ENCODE measurements around the gene RAB6B.

Gene RAB6B

GRCh38 chr3:133868758-133869475 lies 26.8 kb downstream of the RAB6B start:
- no CpG with 5 or more reads among the region's 7 CpGs for WGBS (ENCODE audit: insufficient coverage, insufficient read length)
- Histone ChIP-seq H3K9me3 (ENCODE audit: control insufficient read depth, insufficient read depth, low read length) (no peaks in the 10 kb centered on the region), H3K4me3 (ENCODE audit: low read length) (no peak overlapping the region), H3K27ac (ENCODE audit: low read length) (no peak overlapping the region), H3K4me1 (ENCODE audit: control insufficient read depth, insufficient read depth, low read length) (peaks cover 2% of the 10 kb centered on the region; the same call in 1 of the 2 replicates), H3K36me3 (ENCODE audit: control insufficient read depth, insufficient read depth, low read length) (no peaks in the 10 kb centered on the region), H3K27me3 (ENCODE audit: control insufficient read depth, insufficient read depth, low read length) (no peaks in the 10 kb centered on the region)
- DNase-seq (ENCODE audit: low read depth, low spot score) = no peak

DNA sequence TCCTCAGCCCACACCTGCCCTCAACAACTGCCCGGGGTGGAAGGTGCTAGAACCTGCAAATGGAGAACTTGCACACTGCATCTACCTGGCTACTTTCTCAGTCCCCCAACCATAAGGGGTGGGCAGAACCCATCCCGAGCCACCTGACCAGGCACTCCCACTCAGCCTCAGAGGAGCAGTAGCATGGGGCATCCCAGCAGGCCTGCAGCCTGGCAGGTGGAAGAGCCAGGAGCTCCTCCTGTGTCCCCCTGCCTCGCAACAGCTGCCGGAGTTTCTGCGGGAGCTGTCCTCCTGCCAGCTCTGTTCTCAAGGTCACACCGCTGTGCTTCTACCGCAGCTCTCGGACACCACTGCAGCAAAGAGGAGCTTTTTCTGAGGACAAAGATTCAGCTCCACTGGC lies 27.5 kb downstream of the RAB6B start:
- H3K27ac ChIP-seq (ENCODE audit: low read length) = no peak overlapping the region
- WGBS (ENCODE audit: insufficient coverage, insufficient read length) = no CpG with 5 or more reads among the region's 8 CpGs

GRCh38 chr3:133866141-133866540 lies 29.5 kb downstream of the RAB6B start:
- no peak for DNase-seq (ENCODE audit: low read depth, low spot score)
- no CpG with 5 or more reads among the region's 3 CpGs for WGBS (ENCODE audit: insufficient coverage, insufficient read length)
- H3K4me3 ChIP-seq (ENCODE audit: low read length) = no peak overlapping the region
- H3K9me3 ChIP-seq (ENCODE audit: control insufficient read depth, insufficient read depth, low read length) = no peaks in the 10 kb centered on the region
- H3K27me3 ChIP-seq (ENCODE audit: control insufficient read depth, insufficient read depth, low read length) = no peaks in the 10 kb centered on the region
- H3K36me3 ChIP-seq (ENCODE audit: control insufficient read depth, insufficient read depth, low read length) = no peaks in the 10 kb centered on the region
- H3K4me1 ChIP-seq (ENCODE audit: control insufficient read depth, insufficient read depth, low read length) = no peaks in the 10 kb centered on the region; the same call in 1 of the 2 replicates
- H3K27ac ChIP-seq (ENCODE audit: low read length) = no peak overlapping the region

More for the DNA sequence above, 27.5 kb downstream of the RAB6B start:
- no peak overlapping the region for H3K4me3 ChIP-seq (ENCODE audit: low read length)
- no peaks in the 10 kb centered on the region for H3K36me3 ChIP-seq (ENCODE audit: control insufficient read depth, insufficient read depth, low read length)
- peaks cover 2% of the 10 kb centered on the region; the same call in 1 of the 2 replicates for H3K4me1 ChIP-seq (ENCODE audit: control insufficient read depth, insufficient read depth, low read length)
- H3K9me3 ChIP-seq (ENCODE audit: control insufficient read depth, insufficient read depth, low read length) = no peaks in the 10 kb centered on the region
- no peaks in the 10 kb centered on the region for H3K27me3 ChIP-seq (ENCODE audit: control insufficient read depth, insufficient read depth, low read length)
- no peak for DNase-seq (ENCODE audit: low read depth, low spot score)

DNA sequence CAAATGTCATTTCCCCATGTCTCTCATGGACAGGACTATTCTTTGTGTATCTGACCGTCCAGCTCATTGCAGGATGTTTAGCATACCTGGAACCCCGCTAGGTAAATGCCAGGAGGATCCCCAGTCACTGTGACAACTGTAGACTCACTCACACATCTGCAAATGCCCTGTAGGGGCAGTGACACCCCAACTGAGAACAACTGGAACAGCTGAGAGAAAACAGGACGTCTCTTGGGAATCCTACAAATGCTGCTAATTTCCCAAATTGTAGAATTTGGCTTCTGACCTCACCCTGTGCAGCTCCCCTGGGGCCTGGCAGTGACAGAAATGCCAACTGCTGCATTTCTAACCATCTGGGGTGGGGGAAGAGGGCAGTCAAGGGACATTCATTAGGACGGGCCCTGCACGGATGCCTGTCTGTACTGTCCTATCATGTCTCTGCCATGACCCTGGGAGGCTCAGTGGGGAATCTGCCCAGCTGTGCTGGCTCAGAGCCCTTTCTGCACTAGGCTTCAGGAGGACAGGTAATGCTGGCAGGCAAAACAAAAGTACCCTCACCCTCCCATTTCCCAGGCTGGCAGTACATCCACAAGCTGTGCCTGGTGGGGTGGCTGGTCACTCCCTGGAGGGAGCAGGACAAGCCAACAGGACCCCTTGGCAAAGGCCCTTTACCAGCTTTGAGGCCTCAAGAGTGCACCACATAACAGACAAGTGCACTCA lies 30.4 kb downstream of the RAB6B start:
- Histone ChIP-seq H3K27ac (ENCODE audit: low read length) (no peak overlapping the region), H3K9me3 (ENCODE audit: control insufficient read depth, insufficient read depth, low read length) (no peaks in the 10 kb centered on the region), H3K27me3 (ENCODE audit: control insufficient read depth, insufficient read depth, low read length) (no peaks in the 10 kb centered on the region), H3K4me1 (ENCODE audit: control insufficient read depth, insufficient read depth, low read length) (no peaks in the 10 kb centered on the region; the same call in 1 of the 2 replicates), H3K4me3 (ENCODE audit: low read length) (no peak overlapping the region), H3K36me3 (ENCODE audit: control insufficient read depth, insufficient read depth, low read length) (no peaks in the 10 kb centered on the region)
- no CpG with 5 or more reads among the region's 5 CpGs for WGBS (ENCODE audit: insufficient coverage, insufficient read length)
- no peak for DNase-seq (ENCODE audit: low read depth, low spot score)

DNA sequence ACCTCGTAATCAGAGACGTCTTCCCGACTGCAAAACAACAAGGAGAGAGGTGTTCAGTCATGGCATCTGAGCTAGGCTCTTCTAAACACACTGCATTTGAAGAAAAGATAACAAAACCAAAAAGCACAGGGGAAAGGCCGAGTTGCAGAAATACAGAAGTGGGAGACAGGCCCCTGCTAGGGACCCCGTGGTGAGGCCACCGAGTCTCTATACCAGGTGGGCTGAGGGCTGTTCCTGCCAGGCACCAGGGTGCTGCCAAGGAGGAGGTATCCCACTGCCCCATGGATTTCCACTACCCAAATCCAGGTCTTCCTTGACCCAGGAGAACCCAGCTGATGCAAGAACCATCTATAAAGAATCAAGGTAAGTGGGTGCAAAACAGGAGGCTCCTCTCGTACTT lies 31.1 kb downstream of the RAB6B start:
- Histone ChIP-seq H3K27ac (ENCODE audit: low read length) (no peak overlapping the region), H3K9me3 (ENCODE audit: control insufficient read depth, insufficient read depth, low read length) (no peaks in the 10 kb centered on the region), H3K27me3 (ENCODE audit: control insufficient read depth, insufficient read depth, low read length) (no peaks in the 10 kb centered on the region), H3K36me3 (ENCODE audit: control insufficient read depth, insufficient read depth, low read length) (no peaks in the 10 kb centered on the region), H3K4me1 (ENCODE audit: control insufficient read depth, insufficient read depth, low read length) (no peaks in the 10 kb centered on the region; the same call in 1 of the 2 replicates), H3K4me3 (ENCODE audit: low read length) (no peak overlapping the region)
- DNase-seq (ENCODE audit: low read depth, low spot score) = no peak
- no CpG with 5 or more reads among the region's 7 CpGs for WGBS (ENCODE audit: insufficient coverage, insufficient read length)

DNA sequence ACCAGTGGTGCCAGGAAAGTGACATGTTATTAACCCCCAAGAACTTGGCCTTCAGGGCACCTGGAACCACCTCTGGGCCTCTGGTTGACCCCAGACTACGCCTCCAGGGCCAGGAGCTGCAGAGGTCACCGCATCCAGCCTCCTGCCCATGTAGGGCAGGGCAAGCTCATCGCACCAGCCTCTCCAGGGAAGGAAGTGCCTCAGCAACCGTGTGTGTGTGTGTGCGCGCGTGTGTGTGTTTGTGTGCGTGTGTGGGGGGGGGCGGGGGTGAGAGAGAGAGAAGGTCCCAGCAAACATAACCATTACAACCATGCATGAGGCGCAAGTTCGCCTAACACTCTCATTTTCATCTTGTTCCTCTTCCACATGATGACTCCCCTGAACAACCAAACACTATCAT lies 31.8 kb downstream of the RAB6B start:
- DNase-seq (ENCODE audit: low read depth, low spot score) = no peak
- Histone ChIP-seq H3K9me3 (ENCODE audit: control insufficient read depth, insufficient read depth, low read length) (no peaks in the 10 kb centered on the region), H3K27ac (ENCODE audit: low read length) (no peak overlapping the region), H3K4me1 (ENCODE audit: control insufficient read depth, insufficient read depth, low read length) (no peaks in the 10 kb centered on the region; the same call in 1 of the 2 replicates), H3K4me3 (ENCODE audit: low read length) (no peak overlapping the region), H3K36me3 (ENCODE audit: control insufficient read depth, insufficient read depth, low read length) (no peaks in the 10 kb centered on the region), H3K27me3 (ENCODE audit: control insufficient read depth, insufficient read depth, low read length) (no peaks in the 10 kb centered on the region)
- WGBS (ENCODE audit: insufficient coverage, insufficient read length) = no CpG with 5 or more reads among the region's 11 CpGs

GRCh38 chr3:133862161-133862560 lies 33.5 kb downstream of the RAB6B start:
- Histone ChIP-seq H3K4me1 (ENCODE audit: control insufficient read depth, insufficient read depth, low read length) (no peaks in the 10 kb centered on the region), H3K27me3 (ENCODE audit: control insufficient read depth, insufficient read depth, low read length) (no peaks in the 10 kb centered on the region), H3K27ac (ENCODE audit: low read length) (no peak overlapping the region), H3K4me3 (ENCODE audit: low read length) (no peak overlapping the region), H3K9me3 (ENCODE audit: control insufficient read depth, insufficient read depth, low read length) (no peaks in the 10 kb centered on the region), H3K36me3 (ENCODE audit: control insufficient read depth, insufficient read depth, low read length) (no peaks in the 10 kb centered on the region)
- no CpG with 5 or more reads among the region's 4 CpGs for WGBS (ENCODE audit: insufficient coverage, insufficient read length)
- DNase-seq (ENCODE audit: low read depth, low spot score) = no peak

GRCh38 chr3:133860519-133860918 lies 35.2 kb downstream of the RAB6B start:
- Histone ChIP-seq H3K9me3 (ENCODE audit: control insufficient read depth, insufficient read depth, low read length) (no peaks in the 10 kb centered on the region), H3K4me3 (ENCODE audit: low read length) (no peak overlapping the region), H3K27ac (ENCODE audit: low read length) (no peak overlapping the region), H3K27me3 (ENCODE audit: control insufficient read depth, insufficient read depth, low read length) (no peaks in the 10 kb centered on the region), H3K4me1 (ENCODE audit: control insufficient read depth, insufficient read depth, low read length) (no peaks in the 10 kb centered on the region), H3K36me3 (ENCODE audit: control insufficient read depth, insufficient read depth, low read length) (no peaks in the 10 kb centered on the region)
- no peak for DNase-seq (ENCODE audit: low read depth, low spot score)
- WGBS (ENCODE audit: insufficient coverage, insufficient read length) = no CpG with 5 or more reads among the region's 5 CpGs

DNA sequence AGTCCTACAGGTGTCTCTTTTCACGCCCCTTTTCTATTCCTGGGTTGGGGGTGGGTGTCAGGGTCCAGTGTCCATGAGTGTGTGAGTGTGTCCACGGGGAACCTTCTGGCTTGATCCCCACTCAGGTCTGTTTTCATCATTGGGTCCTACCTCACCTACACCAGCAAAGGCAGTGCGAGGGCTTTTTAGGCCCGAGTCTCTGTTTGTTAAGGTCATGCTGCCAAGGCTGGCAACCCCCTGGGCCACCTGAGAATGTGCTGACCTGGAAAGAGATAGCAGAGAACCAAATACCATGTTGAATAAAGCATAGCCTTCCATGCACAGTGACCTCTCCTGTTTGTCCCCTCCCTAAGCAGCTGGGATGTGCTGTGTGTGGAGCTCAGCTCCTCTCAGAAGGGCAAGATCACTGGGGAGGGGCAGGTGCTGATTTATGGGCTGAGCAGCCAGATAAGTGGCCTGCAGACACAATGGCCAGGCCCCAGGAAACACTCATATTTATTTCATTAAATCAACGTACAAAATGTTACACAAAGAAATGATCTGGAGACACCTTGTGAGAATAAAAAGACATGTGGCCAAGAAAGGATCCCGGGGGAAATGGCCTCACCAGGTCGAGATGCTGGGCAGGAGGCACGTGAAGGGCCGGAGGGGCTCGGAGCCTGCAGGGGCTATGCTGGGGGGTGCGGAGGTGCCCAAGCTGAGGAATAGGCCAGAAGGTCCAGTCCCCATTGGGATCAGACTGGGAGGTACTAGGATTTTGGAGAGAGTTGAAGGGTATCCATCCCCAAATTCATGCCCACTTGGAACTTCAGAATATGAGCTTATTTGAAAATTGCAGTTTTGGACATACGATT lies 36.1 kb downstream of the RAB6B start:
- H3K36me3 ChIP-seq (ENCODE audit: control insufficient read depth, insufficient read depth, low read length) = no peaks in the 10 kb centered on the region
- no CpG with 5 or more reads among the region's 12 CpGs for WGBS (ENCODE audit: insufficient coverage, insufficient read length)
- no peak overlapping the region for H3K4me3 ChIP-seq (ENCODE audit: low read length)
- no peak overlapping the region for H3K27ac ChIP-seq (ENCODE audit: low read length)
- no peak for DNase-seq (ENCODE audit: low read depth, low spot score)
- no peaks in the 10 kb centered on the region for H3K27me3 ChIP-seq (ENCODE audit: control insufficient read depth, insufficient read depth, low read length)
- peaks cover 3% of the 10 kb centered on the region; the same call in 1 of the 2 replicates for H3K4me1 ChIP-seq (ENCODE audit: control insufficient read depth, insufficient read depth, low read length)
- H3K9me3 ChIP-seq (ENCODE audit: control insufficient read depth, insufficient read depth, low read length) = no peaks in the 10 kb centered on the region

- Histone ChIP-seq H3K27ac (ENCODE audit: low read length) (no peak overlapping the region), H3K4me1 (ENCODE audit: control insufficient read depth, insufficient read depth, low read length) (peaks cover 5% of the 10 kb centered on the region), H3K27me3 (ENCODE audit: control insufficient read depth, insufficient read depth, low read length) (no peaks in the 10 kb centered on the region), H3K9me3 (ENCODE audit: control insufficient read depth, insufficient read depth, low read length) (no peaks in the 10 kb centered on the region), H3K4me3 (ENCODE audit: low read length) (no peak overlapping the region), H3K36me3 (ENCODE audit: control insufficient read depth, insufficient read depth, low read length) (no peaks in the 10 kb centered on the region)
- no peak for DNase-seq (ENCODE audit: low read depth, low spot score)
- no CpG with 5 or more reads among the region's 8 CpGs for WGBS (ENCODE audit: insufficient coverage, insufficient read length)
Measured at GRCh38 chr3:133857767-133858166, 37.9 kb downstream of the RAB6B start.

All from iPS DF 6.9 (cell line).